NCI-H345 treated with DMSO at 0.1 percent for 48 hours (cell line): Measurements from ENCODE around the gene TP73.

Experiments used
- DNase-seq: peaks from one replicate; lab custom pipeline; 2025; ENCODE audit not compliant: unreplicated experiment; lab: John Stamatoyannopoulos, UW

TP73 gene

GRCh38 chr1:3724416-3725030 lies 72.2 kb downstream of the TP73 start:
- DNase-seq = peak; percentile 46

- no peak for DNase-seq
Observed at GRCh38 chr1:3725366-3725765, 73.0 kb downstream of the TP73 start.

GRCh38 chr1:3727042-3727824 lies 74.9 kb downstream of the TP73 start:
- no peak for DNase-seq

DNA sequence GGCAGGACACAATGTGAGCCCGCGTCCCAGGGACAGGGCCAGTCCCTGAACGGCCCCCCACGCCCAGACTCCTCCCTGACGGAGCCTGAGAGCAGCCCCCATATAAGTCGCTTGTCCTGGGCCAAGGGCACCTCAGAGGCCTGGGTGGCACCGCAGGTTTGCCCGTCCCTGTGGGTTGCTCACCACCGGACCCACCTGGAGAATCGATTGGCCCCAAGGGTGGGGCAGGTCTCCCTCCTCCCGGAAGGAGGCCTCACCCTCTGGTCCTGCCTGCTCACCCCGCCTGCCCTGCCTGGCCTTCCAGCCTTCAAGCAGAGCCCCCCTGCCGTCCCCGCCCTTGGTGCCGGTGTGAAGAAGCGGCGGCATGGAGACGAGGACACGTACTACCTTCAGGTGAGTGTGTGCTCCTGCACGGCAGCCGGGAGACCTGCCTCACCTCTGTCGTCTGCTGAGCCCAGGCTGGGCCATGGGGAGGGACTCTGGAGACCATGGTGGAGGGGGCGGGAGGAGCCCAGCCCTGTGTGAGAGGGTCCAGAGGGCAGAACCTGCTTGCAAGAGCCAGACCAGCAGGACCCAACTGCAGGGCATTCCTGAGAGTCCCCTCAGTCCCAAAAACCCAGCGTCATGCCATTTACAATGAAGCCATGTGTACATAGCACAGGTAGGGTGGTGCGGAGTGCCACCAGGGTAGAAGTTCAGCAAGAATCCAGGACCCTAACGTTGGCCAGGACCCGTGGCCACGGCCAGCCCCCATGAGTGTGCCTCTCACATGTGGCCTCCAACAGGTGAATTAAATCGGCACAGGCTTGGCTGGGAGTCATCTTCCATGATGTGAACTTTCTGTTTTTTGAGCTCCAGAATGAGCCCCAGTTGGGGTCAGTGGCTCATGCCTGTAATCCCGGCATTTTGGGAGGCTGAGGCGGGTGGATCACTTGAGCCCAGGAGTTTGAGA lies 75.8 kb downstream of the TP73 start:
- DNase-seq = no peak

GRCh38 chr1:3729594-3730542 lies 77.6 kb downstream of the TP73 start:
- DNase-seq = no peak

DNA sequence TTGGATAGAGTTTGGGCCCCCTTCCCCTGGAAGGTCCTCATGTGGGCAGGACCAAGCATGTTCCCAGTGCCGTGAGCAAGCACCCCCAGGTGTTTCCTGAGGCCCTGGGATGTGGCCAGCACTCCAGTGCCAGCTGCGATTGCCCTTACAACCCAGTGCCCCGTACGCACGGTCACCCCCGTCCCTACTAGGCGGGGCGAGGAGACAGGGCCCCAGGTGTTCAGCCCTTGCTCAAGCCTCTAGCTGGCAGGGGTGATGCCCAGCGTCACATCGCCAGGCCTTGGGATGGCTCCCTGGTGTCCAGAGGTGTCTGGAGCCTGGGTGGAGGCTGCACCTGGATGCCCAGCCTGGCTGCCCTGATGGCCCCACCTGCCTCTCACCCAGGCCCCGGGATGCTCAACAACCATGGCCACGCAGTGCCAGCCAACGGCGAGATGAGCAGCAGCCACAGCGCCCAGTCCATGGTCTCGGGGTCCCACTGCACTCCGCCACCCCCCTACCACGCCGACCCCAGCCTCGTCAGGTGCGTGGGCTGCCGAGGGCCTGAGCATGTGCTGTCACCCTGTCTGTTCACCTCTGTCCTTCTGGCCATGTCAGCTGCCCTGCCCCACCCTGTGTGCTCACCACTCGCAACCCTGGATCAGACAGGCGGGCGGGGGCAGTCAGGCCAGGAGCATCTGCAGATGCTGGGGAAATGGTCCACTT lies 78.4 kb downstream of the TP73 start:
- DNase-seq = no peak

GRCh38 chr1:3731583-3732433 lies 79.5 kb downstream of the TP73 start:
- no peak for DNase-seq

GRCh38 chr1:3732434-3733093 lies 80.2 kb downstream of the TP73 start:
- no peak for DNase-seq

GRCh38 chr1:3733094-3733882 lies 81.0 kb downstream of the TP73 start:
- DNase-seq = no peak

DNA sequence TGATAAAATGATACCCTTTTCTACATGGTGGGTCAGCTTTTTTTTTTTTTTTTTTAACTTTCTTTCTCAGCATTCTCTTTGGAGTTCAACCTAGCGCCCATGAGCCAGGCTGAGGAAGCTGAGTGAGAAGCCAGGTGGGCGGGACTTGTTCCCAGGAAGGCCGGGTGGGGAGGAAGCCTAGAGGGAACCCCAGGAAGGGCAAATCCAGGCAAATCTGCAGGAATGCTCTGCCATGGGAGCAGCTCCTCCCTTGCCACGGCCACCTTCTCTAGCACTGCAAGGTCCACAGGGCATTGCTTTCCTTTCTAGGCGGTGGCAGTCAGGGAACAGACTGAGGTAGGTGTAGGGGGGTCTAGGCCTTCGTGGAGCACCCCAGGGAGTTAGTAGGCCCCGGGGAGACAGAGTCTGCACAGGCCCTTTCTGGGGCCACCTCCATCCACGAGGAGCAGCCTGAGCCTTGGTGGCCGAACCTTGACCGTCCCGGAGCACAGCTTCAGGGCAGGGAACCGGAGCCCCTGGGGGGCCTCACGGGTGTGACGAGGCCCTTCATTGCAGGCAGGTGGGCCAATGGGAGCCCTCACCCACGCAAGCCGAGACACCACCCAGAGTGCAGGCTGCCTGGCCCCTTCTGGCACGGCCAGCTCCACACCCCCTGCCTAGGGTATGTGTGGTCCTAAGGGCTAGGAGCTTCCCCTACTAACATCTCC lies 81.7 kb downstream of the TP73 start:
- DNase-seq = no peak

GRCh38 chr1:3734602-3735001 lies 82.3 kb downstream of the TP73 start:
- no peak for DNase-seq

- DNase-seq = no peak
Observed at GRCh38 chr1:3735027-3735681, 82.8 kb downstream of the TP73 start.

DNA sequence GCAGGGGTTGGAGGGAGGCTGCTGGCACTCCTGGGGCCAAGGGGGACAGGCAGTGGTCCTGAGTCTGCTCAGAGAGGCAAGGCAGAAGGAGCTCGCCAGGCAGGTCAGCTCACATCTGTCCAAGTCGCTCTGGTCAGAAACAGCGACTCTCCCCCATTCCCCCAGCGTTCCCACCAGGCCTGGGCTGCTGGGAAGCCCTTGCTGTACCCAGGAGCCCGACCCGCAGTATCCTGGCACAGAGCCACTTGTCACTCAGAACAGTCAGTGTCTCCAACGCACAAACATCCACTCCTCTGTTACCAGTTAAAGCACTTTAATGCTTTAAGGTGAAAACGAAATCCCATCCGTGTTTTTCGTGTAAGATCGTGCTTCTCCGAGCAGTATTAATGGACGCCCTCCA lies 83.4 kb downstream of the TP73 start:
- DNase-seq = no peak

- DNase-seq = no peak
Observed at GRCh38 chr1:3736131-3736561, 83.8 kb downstream of the TP73 start.

DNA sequence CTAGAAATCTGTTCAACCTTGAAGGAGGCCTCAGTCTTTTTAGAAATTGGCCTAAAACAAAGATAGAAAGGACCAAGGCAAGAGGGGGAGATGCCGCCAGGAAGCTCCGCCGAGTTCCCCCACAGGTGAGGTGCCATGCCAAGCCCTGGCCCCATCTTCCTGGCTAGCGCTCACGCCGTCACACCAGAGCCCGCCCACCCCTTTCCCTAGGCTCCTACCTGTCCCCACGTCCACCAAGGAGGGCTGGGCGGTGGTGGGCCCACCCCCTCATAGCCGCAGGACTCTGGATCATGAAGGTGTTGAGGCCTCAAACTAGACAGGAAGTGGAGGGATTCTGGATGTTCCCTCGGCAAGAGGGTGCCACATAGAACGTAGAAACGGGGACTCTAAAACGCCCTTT lies 84.4 kb downstream of the TP73 start:
- DNase-seq = no peak

- no peak for DNase-seq
Observed at GRCh38 chr1:3738943-3739342, 86.6 kb downstream of the TP73 start.

GRCh38 chr1:3740042-3740441 lies 87.7 kb downstream of the TP73 start:
- no peak for DNase-seq
